Measurements from ENCODE around the gene HOXD9.

The HOXD9 gene

GRCh38 chr2:176111846-176112374 is 10.6 kb upstream of the HOXD9 start:
- DNase-seq = no peak

- no peak for DNase-seq
Measured at GRCh38 chr2:176112375-176113302, 9.9 kb upstream of the HOXD9 start.

GRCh38 chr2:176114120-176114929 is 8.2 kb upstream of the HOXD9 start:
- no peak for DNase-seq

- no peak for DNase-seq
Measured at GRCh38 chr2:176114930-176115625, 7.4 kb upstream of the HOXD9 start.

- DNase-seq = no peak
Measured at GRCh38 chr2:176115883-176116813, 6.4 kb upstream of the HOXD9 start, which contains the start of gene HOXD10. HOXD10 (plus strand) TSS chr2:176116778; CDS start chr2:176116834, 56 bp downstream.

GRCh38 chr2:176117162-176117822 is 5.2 kb upstream of the HOXD9 start:
- no peak for DNase-seq

GRCh38 chr2:176117823-176118371 is 4.6 kb upstream of the HOXD9 start:
- no peak for DNase-seq

GRCh38 chr2:176118601-176119339 is 3.7 kb upstream of the HOXD9 start:
- no peak for DNase-seq

- DNase-seq = no peak
Measured at GRCh38 chr2:176120364-176121189, 1.9 kb upstream of the HOXD9 start.

GRCh38 chr2:176121190-176122051 is 1.1 kb upstream of the HOXD9 start:
- DNase-seq = no peak

- DNase-seq = no peak
Measured at GRCh38 chr2:176122052-176122682, 352 bp upstream of the HOXD9 start.

GRCh38 chr2:176123411-176124109 is 1.0 kb downstream of the HOXD9 start:
- no peak for DNase-seq

GRCh38 chr2:176124110-176124946 is 1.8 kb downstream of the HOXD9 start:
- DNase-seq = no peak

- DNase-seq = no peak
Measured at GRCh38 chr2:176124947-176125771, 2.6 kb downstream of the HOXD9 start.

- no peak for DNase-seq
Measured at GRCh38 chr2:176125772-176126054, 3.2 kb downstream of the HOXD9 start.
